A673 (cell line): Measurements from ENCODE around the gene BAIAP3. TPM values are rescaled to one million over a fixed set of nuclear protein-coding genes. Genes with fewer than 3 reads are reported as not detected.

Source experiments
- Bru-seq: library from RNA; stranded (reverse); fragments of 400-500 nt; gene quantifications from one replicate; lab custom pipeline; 2021; lab: Mats Ljungman, UMichigan
- BruChase-seq, 2 experiments: library from RNA; stranded (reverse); fragments of 400-500 nt; gene quantifications; one replicate each; lab custom pipeline; 2021; lab: Mats Ljungman, UMichigan
- BruUV-seq: library from RNA; stranded (reverse); fragments of 400-500 nt; replicated peaks from 2 replicates; lab custom pipeline; 2021; lab: Mats Ljungman, UMichigan
- CTCF ChIA-PET: fragments of 300-600 bp; sonication (Branson Sonifier 250); formaldehyde crosslinking; loops from one replicate; lab custom pipeline; 2022; ENCODE audit warnings: antibody characterized with exemption; lab: Charles Lee
- POLR2A ChIA-PET: fragments of 300-600 bp; sonication (Branson Sonifier 250); formaldehyde crosslinking; loops from one replicate; lab custom pipeline; 2022; ENCODE audit warnings: antibody characterized with exemption; ENCODE audit not compliant: low non-redundant PET; lab: Charles Lee
- DNase-seq: peaks from one replicate; pipeline ENCODE4 v3.0.0-alpha.2; 2015; ENCODE audit warnings: low spot score
- H3K27ac ChIP-seq: fragments of 200-600 bp; sonication (generic); 2 replicates; pipeline ENCODE4 v1.5.1; 2016; ENCODE audit warnings: mixed run types, low read depth, mild to moderate bottlenecking, mixed read lengths, antibody characterized with exemption, low read length; ENCODE audit not compliant: poor library complexity, severe bottlenecking
- H3K27me3 ChIP-seq: fragments of 200-600 bp; sonication (generic); replicated peaks from 2 replicates; pipeline ENCODE4 v1.6.1; 2017; ENCODE audit warnings: mixed run types, low read depth, mild to moderate bottlenecking, mixed read lengths, antibody characterized with exemption, low read length; ENCODE audit not compliant: insufficient read depth, poor library complexity
- H3K36me3 ChIP-seq: fragments of 200-600 bp; sonication (generic); 2 replicates; pipeline ENCODE4 v1.6.1; 2016; ENCODE audit warnings: mixed run types, mild to moderate bottlenecking, mixed read lengths, antibody characterized with exemption, low read length; ENCODE audit not compliant: insufficient read depth, poor library complexity, severe bottlenecking
- H3K4me1 ChIP-seq: fragments of 200-600 bp; sonication (generic); 2 replicates; pipeline ENCODE4 v1.6.1; 2017; ENCODE audit warnings: mixed run types, mild to moderate bottlenecking, mixed read lengths, antibody characterized with exemption, low read length; ENCODE audit not compliant: insufficient read depth, poor library complexity, severe bottlenecking
- H3K4me3 ChIP-seq: fragments of 200-600 bp; sonication (generic); 2 replicates; pipeline ENCODE4 v1.5.1; 2016; ENCODE audit warnings: low read depth, mixed run types, mild to moderate bottlenecking, mixed read lengths, low read length; ENCODE audit not compliant: poor library complexity, severe bottlenecking
- H3K9me3 ChIP-seq: fragments of 200-600 bp; sonication (generic); 2 replicates; pipeline ENCODE4 v1.6.1; 2016; ENCODE audit warnings: mixed run types, low read depth, mild to moderate bottlenecking, mixed read lengths, antibody characterized with exemption, low read length; ENCODE audit not compliant: poor library complexity, severe bottlenecking
- CTCF ChIP-seq: fragments of 300-800, 200-600 bp; sonication (generic); conservative IDR thresholded peaks from 2 replicates; pipeline ENCODE4 v1.5.1; 2017; ENCODE audit warnings: low read depth, mild to moderate bottlenecking, antibody characterized with exemption, low read length, moderate library complexity, mixed read lengths
- EZH2 ChIP-seq: fragments of 200-600 bp; sonication (generic); IDR thresholded peaks from 2 replicates; pipeline ENCODE4 v1.6.1; 2017; ENCODE audit warnings: borderline replicate concordance, low read depth, mild to moderate bottlenecking, mixed read lengths, antibody characterized with exemption, low read length; ENCODE audit not compliant: poor library complexity, severe bottlenecking
- intact Hi-C: fragments of 100-400 bp; cut with micrococcal nuclease; formaldehyde crosslinking; loops from one replicate; pipeline ENCODE4 v1.10.0; 2022; ENCODE audit not compliant: unreplicated experiment
- long read RNA-seq: library from polyadenylated mRNA; stranded (forward); transcript quantifications from one replicate; pipeline ENCODE4 v2.0.0, GENCODE V29; 2022
- total RNA-seq: library from RNA; stranded (reverse); gene quantifications from 2 replicates; pipeline ENCODE4 v1.2.3, GENCODE V29; 2021

Gene BAIAP3
- 2.0 and 3.7 TPM in 2 replicates for total RNA-seq
- percentile 12 among the genes with signal in this experiment for Bru-seq, nascent RNA
- BruChase-seq, experiment 1, labeled RNA remaining after a 2-hour chase = percentile 19 among the genes with signal in this experiment
- percentile 25 among the genes with signal in this experiment for BruChase-seq, experiment 2, labeled RNA remaining after a 6-hour chase
- long read RNA-seq, partial matches to known transcripts = 0 of 4 reads
- long read RNA-seq, other reads (novel, unspliced or antisense) = 2 of 4 reads

GRCh38 chr16:1333149-1333812, at the start of gene BAIAP3:
TSS of gene BAIAP3 (plus strand) at chr16:1333645. CDS start at chr16:1338550, 4,905 bp downstream.
- H3K27me3 ChIP-seq = peaks cover 56% of the 10 kb centered on the region
- DNase-seq = peak; percentile 56
- H3K36me3 ChIP-seq = no peaks in the 10 kb centered on the region
- H3K4me3 ChIP-seq = peak within 1 kb of the TSS; percentile 41
- POLR2A ChIA-PET = no interaction called here
- H3K4me1 ChIP-seq = peaks cover 15% of the 10 kb centered on the region
- no TSS peak for BruUV-seq
- intact Hi-C loops = no loop called here
- no peak within 1 kb of the TSS for H3K27ac ChIP-seq
- no peak for TF ChIP-seq EZH2
- TF ChIP-seq CTCF = no peak
- H3K9me3 ChIP-seq = no peaks in the 10 kb centered on the region
- CTCF ChIA-PET = no interaction called here

GRCh38 chr16:1283996-1284616, 49.3 kb upstream of the BAIAP3 start:
- TF ChIP-seq CTCF (no peak), EZH2 (no peak)
- Histone ChIP-seq H3K9me3 (no peaks in the 10 kb centered on the region), H3K27ac (no peak overlapping the region), H3K4me1 (peaks cover 11% of the 10 kb centered on the region), H3K4me3 (no peak overlapping the region), H3K36me3 (no peaks in the 10 kb centered on the region), H3K27me3 (no peaks in the 10 kb centered on the region)
- ChIA-PET POLR2A (no interaction called here), CTCF (no interaction called here)
- BruUV-seq = no TSS peak
- intact Hi-C loops = no loop called here
- DNase-seq = no peak

GRCh38 chr16:1285669-1286512, 47.6 kb upstream of the BAIAP3 start:
- H3K27ac ChIP-seq = no peak overlapping the region
- BruUV-seq = no TSS peak
- no peaks in the 10 kb centered on the region for H3K27me3 ChIP-seq
- no peak for DNase-seq
- TF ChIP-seq EZH2 (no peak), CTCF (no peak; the same call in 1 of the 2 replicates)
- intact Hi-C loops = no loop called here
- no peaks in the 10 kb centered on the region for H3K9me3 ChIP-seq
- H3K4me3 ChIP-seq = no peak overlapping the region
- ChIA-PET POLR2A (no interaction called here), CTCF (no interaction called here)
- no peaks in the 10 kb centered on the region for H3K36me3 ChIP-seq
- peaks cover 11% of the 10 kb centered on the region for H3K4me1 ChIP-seq
